DND-41 (cell line): ENCODE measurements around the gene PSMD8.

Experiments used
- CTCF ChIP-seq: IDR thresholded peaks from 2 replicates; pipeline ENCODE4 v1.5.1; 2012; ENCODE audit warnings: borderline replicate concordance, low read length, moderate library complexity, mild to moderate bottlenecking; ENCODE audit not compliant: poor library complexity, severe bottlenecking; ENCODE audit errors: extremely low read depth
- EZH2 ChIP-seq: IDR thresholded peaks from 3 replicates; pipeline ENCODE4 v1.6.1; 2012; ENCODE audit warnings: borderline replicate concordance, low read depth, mild to moderate bottlenecking, moderate library complexity, low read length, inconsistent platforms; ENCODE audit not compliant: severe bottlenecking

- TF ChIP-seq CTCF (no peak), EZH2 (no peak)
These were observed 47.5 kb downstream of the PSMD8 start for GRCh38 chr19:38421856-38422255.
